Measurements from ENCODE around the gene HEPN1. TPM values are rescaled to one million over a fixed set of nuclear protein-coding genes. Genes with fewer than 3 reads are reported as not detected.

The HEPN1 gene
- total and polyA plus RNA-seq, 10 of the 15 experiments (the other 5 are each of a cell fraction or from before 2014, with no cell fraction given) = not detected

DNA sequence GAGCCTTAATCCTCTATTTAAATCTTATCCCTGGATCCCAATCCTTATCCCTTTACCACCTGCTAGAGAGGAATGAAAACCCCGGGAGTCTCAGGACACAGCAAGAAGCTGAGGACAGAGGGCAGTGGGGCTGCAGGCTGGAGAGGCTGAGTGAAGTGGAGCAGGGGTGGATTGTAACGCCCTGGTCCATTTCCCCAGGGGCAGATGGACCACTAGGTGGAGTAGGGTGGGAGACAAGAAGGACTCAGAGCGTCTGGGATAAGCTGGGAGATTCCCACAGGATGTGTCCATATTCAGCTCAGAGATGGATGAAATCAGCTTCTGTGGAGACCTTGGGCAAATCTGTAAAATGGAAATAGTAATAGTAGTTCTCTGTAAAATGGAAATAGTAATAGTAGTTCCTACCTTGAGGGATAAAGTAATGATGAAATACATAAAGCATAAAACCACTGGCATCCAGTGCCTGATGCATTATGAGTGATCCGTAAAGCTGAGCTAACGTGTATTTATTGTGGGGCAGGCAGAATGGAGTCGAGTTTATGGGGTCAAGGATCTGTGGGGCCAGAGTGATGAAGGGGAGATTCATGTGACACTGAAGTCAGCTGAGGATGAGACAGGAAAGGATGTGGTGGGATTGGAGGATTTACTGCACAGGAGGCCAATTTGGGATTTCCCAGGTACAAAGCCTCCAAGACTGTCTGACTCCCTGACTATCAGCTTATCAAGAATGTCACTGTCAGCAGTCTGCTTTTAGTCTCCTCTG, 19.5 kb upstream of the HEPN1 start:
- Histone ChIP-seq H3K4me2 (ENCODE audit: control insufficient read depth, insufficient read depth) (no peak overlapping the region), H3K9ac (ENCODE audit: control insufficient read depth, insufficient read depth, low read length) (no peak overlapping the region), H3K79me2 (ENCODE audit: control insufficient read depth, insufficient read depth, low read length) (no peaks in the 10 kb centered on the region), H3K36me3 (ENCODE audit: control insufficient read depth in 2 of 2, insufficient read depth in 2 of 2, low read length in 1 of 2) (no peaks in the 10 kb centered on the region), H2AFZ (ENCODE audit: control insufficient read depth, low read depth, low read length) (no peak overlapping the region), H3K27me3 (replicated peaks in 1 of 2; ENCODE audit: control insufficient read depth in 2 of 2, insufficient read depth in 2 of 2, low read length in 1 of 2) (peaks cover 3 to 5% of the 10 kb centered on the region in 2 experiments; a peak in 3 of 4 replicates), H3K4me3 (no peak overlapping the region), H4K20me1 (ENCODE audit: control insufficient read depth, insufficient read depth) (no peaks in the 10 kb centered on the region), H3K4me1 (ENCODE audit: control insufficient read depth, insufficient read depth, low read length) (no peaks in the 10 kb centered on the region), H3K27ac (ENCODE audit: control insufficient read depth, insufficient read depth) (no peak overlapping the region), H3K9me3 (replicated peaks; ENCODE audit: control insufficient read depth, insufficient read depth, low read length) (no peaks in the 10 kb centered on the region)
- BruUV-seq (replicated peaks) = no TSS peak
- no peak for DNase-seq (ENCODE audit: low read depth, low spot score)
- ChIA-PET POLR2A (no interaction called here), SMC1A (ENCODE audit: uncharacterized antibody, unreplicated experiment) (no interaction called here), RAD21 (ENCODE audit: unreplicated experiment) (no interaction called here), CTCF (interaction anchor here (1.4 kb wide), 1 partner anchor 242 kb away, joined by 3 read pairs; no protein-coding TSS in a partner anchor)
- in situ Hi-C loops (cut with MboI) = no loop called here
- intact Hi-C loops (cut with micrococcal nuclease; ENCODE audit: unreplicated experiment) = no loop called here
- no peak for ATAC-seq
- FAIRE-seq = no peak
- 29% methylated on average over 6 of the region's 6 CpGs for WGBS (ENCODE audit: insufficient coverage, insufficient replicate concordance, low lambda C conversion rate, missing lambda C conversion rate)
- no peak for TF ChIP-seq NFYB (IDR thresholded peaks at IDR 0.05; ENCODE audit: insufficient read depth, low read depth, low read length)
- TF ChIP-seq IKZF1 (conservative IDR thresholded peaks at IDR 0.05) = no peak
- TF ChIP-seq, protein P1, sequence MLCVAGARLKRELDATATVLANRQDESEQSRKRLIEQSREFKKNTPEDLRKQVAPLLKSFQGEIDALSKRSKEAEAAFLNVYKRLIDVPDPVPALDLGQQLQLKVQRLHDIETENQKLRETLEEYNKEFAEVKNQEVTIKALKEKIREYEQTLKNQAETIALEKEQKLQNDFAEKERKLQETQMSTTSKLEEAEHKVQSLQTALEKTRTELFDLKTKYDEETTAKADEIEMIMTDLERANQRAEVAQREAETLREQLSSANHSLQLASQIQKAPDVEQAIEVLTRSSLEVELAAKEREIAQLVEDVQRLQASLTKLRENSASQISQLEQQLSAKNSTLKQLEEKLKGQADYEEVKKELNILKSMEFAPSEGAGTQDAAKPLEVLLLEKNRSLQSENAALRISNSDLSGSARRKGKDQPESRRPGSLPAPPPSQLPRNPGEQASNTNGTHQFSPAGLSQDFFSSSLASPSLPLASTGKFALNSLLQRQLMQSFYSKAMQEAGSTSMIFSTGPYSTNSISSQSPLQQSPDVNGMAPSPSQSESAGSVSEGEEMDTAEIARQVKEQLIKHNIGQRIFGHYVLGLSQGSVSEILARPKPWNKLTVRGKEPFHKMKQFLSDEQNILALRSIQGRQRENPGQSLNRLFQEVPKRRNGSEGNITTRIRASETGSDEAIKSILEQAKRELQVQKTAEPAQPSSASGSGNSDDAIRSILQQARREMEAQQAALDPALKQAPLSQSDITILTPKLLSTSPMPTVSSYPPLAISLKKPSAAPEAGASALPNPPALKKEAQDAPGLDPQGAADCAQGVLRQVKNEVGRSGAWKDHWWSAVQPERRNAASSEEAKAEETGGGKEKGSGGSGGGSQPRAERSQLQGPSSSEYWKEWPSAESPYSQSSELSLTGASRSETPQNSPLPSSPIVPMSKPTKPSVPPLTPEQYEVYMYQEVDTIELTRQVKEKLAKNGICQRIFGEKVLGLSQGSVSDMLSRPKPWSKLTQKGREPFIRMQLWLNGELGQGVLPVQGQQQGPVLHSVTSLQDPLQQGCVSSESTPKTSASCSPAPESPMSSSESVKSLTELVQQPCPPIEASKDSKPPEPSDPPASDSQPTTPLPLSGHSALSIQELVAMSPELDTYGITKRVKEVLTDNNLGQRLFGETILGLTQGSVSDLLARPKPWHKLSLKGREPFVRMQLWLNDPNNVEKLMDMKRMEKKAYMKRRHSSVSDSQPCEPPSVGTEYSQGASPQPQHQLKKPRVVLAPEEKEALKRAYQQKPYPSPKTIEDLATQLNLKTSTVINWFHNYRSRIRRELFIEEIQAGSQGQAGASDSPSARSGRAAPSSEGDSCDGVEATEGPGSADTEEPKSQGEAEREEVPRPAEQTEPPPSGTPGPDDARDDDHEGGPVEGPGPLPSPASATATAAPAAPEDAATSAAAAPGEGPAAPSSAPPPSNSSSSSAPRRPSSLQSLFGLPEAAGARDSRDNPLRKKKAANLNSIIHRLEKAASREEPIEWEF (IDR thresholded peaks at IDR 0.05; ENCODE audit: insufficient replicate concordance, low read depth, low read length) = no peak
- no peak for TF ChIP-seq PML (IDR thresholded peaks at IDR 0.05; ENCODE audit: low read length)
- no peak for TF ChIP-seq ATF3 (IDR thresholded peaks at IDR 0.05; ENCODE audit: borderline replicate concordance, extremely low read depth, low read depth, low read length)
- no peak for TF ChIP-seq MTA3 (IDR thresholded peaks at IDR 0.05; ENCODE audit: borderline replicate concordance, low read length)
- no peak for TF ChIP-seq CEBPB (IDR thresholded peaks at IDR 0.05; ENCODE audit: borderline replicate concordance in 1 of 2, low read depth in 2 of 2, low read length in 2 of 2)
- TF ChIP-seq EZH2 (IDR thresholded peaks at IDR 0.05; ENCODE audit: borderline replicate concordance, control insufficient read depth, low read depth, low read length) = no peak
- TF ChIP-seq CEBPZ (IDR thresholded peaks at IDR 0.05; ENCODE audit: low read depth, low read length) = no peak
- TF ChIP-seq, protein P2, sequence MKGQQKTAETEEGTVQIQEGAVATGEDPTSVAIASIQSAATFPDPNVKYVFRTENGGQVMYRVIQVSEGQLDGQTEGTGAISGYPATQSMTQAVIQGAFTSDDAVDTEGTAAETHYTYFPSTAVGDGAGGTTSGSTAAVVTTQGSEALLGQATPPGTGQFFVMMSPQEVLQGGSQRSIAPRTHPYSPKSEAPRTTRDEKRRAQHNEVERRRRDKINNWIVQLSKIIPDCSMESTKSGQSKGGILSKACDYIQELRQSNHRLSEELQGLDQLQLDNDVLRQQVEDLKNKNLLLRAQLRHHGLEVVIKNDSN (IDR thresholded peaks at IDR 0.05; ENCODE audit: borderline replicate concordance, extremely low read length, insufficient read depth, low read depth, low read length) = no peak
- TF ChIP-seq PAX8 (IDR thresholded peaks at IDR 0.05) = no peak
- no peak for TF ChIP-seq ZSCAN29 (IDR thresholded peaks at IDR 0.05)

All from GM12878 (cell line).